Spleen (tissue), 11 donors: Measurements from ENCODE around the gene SRRM1. TPM values are rescaled to one million over a fixed set of nuclear protein-coding genes. Genes with fewer than 3 reads are reported as not detected.
A peak's percentile ranks its signal among the peaks of the same experiment; 100 is the strongest.

Experiments used
- DNase-seq: peaks from one replicate; pipeline ENCODE4 v3.0.0-alpha.2; 2020
- H3K27ac ChIP-seq, 8 donors: fragments of 200-600 bp; sonication (generic) in 7 of 8; 1 replicate in 4 of 8; 2 replicates in 4 of 8; pipeline versions ENCODE4 v1.5.0 to v1.8.0; 2016 to 2021; ENCODE audit warnings: inconsistent platforms in 4 of 8, mild to moderate bottlenecking in 4 of 8, moderate library complexity in 1 of 8
- H3K27me3 ChIP-seq, 7 donors: fragments of 200-600 bp; sonication (generic) in 6 of 7; replicated peaks in 1 of 7; 1 replicate in 4 of 7; 2 replicates in 3 of 7; pipeline versions ENCODE4 v1.5.0 to v1.8.0; 2016 to 2021; ENCODE audit warnings: inconsistent platforms in 3 of 7, mild to moderate bottlenecking in 1 of 7
- H3K36me3 ChIP-seq, 6 donors: fragments of 200-600 bp; sonication (generic) in 5 of 6; 1 replicate in 4 of 6; 2 replicates in 2 of 6; pipeline versions ENCODE4 v1.5.0 to v1.8.0; 2016 to 2021; ENCODE audit warnings: inconsistent platforms in 2 of 6
- H3K4me1 ChIP-seq, 6 donors: fragments of 200-600 bp; sonication (generic) in 5 of 6; 1 replicate in 3 of 6; 2 replicates in 3 of 6; pipeline versions ENCODE4 v1.5.0 to v1.8.0; 2016 to 2021; ENCODE audit warnings: inconsistent platforms in 3 of 6
- H3K4me3 ChIP-seq, 8 donors: fragments of 200-600 bp; sonication (generic) in 7 of 8; 1 replicate in 4 of 8; 2 replicates in 4 of 8; pipeline versions ENCODE4 v1.5.0 to v1.8.0; 2016 to 2021; ENCODE audit warnings: inconsistent platforms in 4 of 8, mild to moderate bottlenecking in 4 of 8, moderate library complexity in 2 of 8
- H3K9me3 ChIP-seq, 8 donors: fragments of 200-600 bp; sonication (generic) in 7 of 8; 1 replicate in 4 of 8; 2 replicates in 4 of 8; pipeline versions ENCODE4 v1.5.0 to v1.8.0; 2016 to 2021; ENCODE audit warnings: inconsistent platforms in 4 of 8
- POLR2A ChIP-seq, 3 donors: fragments of 450-650 bp; IDR thresholded peaks; one replicate each; pipeline ENCODE4 v1.5.1; 2017; ENCODE audit warnings: antibody characterized with exemption in 3 of 3, mild to moderate bottlenecking in 1 of 3
- POLR2AphosphoS5 ChIP-seq, 3 donors: sonication (generic); formaldehyde crosslinking; IDR thresholded peaks; one replicate each; pipeline ENCODE4 v1.5.1; 2017; ENCODE audit warnings: antibody characterized with exemption in 3 of 3
- WGBS, 5 donors: extraction: QIAGEN DNeasy Blood & Tissue Kit in 3 of 5; methylation state at CpG; one replicate each; pipeline versions ENCODE4 v1.1.5 to v1.1.7; 2013 to 2018; 5-methylcytosine and 5-hydroxymethylcytosine counted together
- intact Hi-C: fragments of 100-400 bp; cut with DNase I; formaldehyde crosslinking; loops from one replicate; pipeline ENCODE4 v1.15.0; 2023; ENCODE audit warnings: low total_unique reads
- polyA plus RNA-seq, 3 donors: library from polyadenylated mRNA; stranded (reverse); fragments of 200-250 nt; gene quantifications; one replicate each; pipeline ENCODE4 v1.2.1, GENCODE V29; 2013
- total RNA-seq, 7 donors: library from RNA; depleted of rRNA in 3 of 7; stranded (reverse); fragments of >200 nt in 3 of 7; fragmentation: NEBNext Ultra II Directional in 4 of 7; extraction: Animal tissue kit (Norgen Biotek cat#: 25700) in 4 of 7; gene quantifications; one replicate each; pipeline versions ENCODE4 v1.1.0 to v1.2.1, GENCODE V29; 2016 to 2021
- TF ChIP-seq, protein P1 (sequence below), 11 experiments: fragments of 200-600 bp in 7 of 11; fragments of 450-650 bp in 4 of 11; sonication (generic) in 4 of 11; IDR thresholded peaks in 8 of 11; conservative IDR thresholded peaks in 3 of 11; 1 replicate in 7 of 11; 2 replicates in 4 of 11; pipeline versions ENCODE4 v1.4.0 to v1.8.0; 2016 to 2021; ENCODE audit warnings: antibody characterized with exemption in 11 of 11, inconsistent platforms in 4 of 11, mild to moderate bottlenecking in 1 of 11
- donor health status: healthy with polysubstance abuse.
- donor health status: DM: no; HTN: no; CAD: no; lungs with moderate emphysema.
- donor health status: DM: no; HTN: no; CAD: no.
- donor health status: Bipolar disorder and iron deficiency.
- donor health status: healthy.
- donor health status: DM: no; HTN: no; CAD: no.
- donor health status: DM: yes; HTN: yes; CAD: no.

Gene SRRM1
- total and polyA plus RNA-seq, 10 donors, result 25.6 to 169 (median 134) TPM

DNA sequence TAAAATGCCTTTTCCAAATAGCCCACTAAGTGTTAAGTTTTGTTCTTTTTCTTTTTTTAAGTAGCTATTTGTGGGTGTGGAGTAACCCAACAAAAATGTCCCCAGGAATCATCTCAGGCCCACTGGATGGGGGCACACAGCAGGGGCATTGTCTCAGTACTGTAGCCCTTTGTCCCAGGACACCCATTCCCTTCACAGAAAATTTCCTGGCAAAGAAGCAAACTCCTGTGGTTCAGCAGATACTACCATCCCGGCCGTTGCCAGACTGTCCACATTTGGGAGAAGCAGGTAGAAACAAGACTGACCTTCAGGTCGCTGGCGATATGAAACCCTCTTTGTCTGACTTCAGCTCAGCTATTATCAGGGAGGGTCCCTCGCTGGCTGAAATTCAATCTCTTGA is 23.7 kb upstream of the SRRM1 start:
- Histone ChIP-seq H3K9me3 (no peaks in the 10 kb centered on the region), H3K27me3 (peaks cover 0 to 10% (median 0%) of the 10 kb centered on the region in 7 donors), H3K4me1 (no peaks in the 10 kb centered on the region), H3K36me3 (no peaks in the 10 kb centered on the region), H3K27ac (no peak overlapping the region), H3K4me3 (no peak overlapping the region)
- no peak for DNase-seq
- WGBS, 5 donors, result 81 to 91% (median 87%) methylated on average over 5 of the region's 5 CpGs
- no peak for TF ChIP-seq POLR2AphosphoS5 (IDR thresholded peaks at IDR 0.05)
- no peak for TF ChIP-seq POLR2A (IDR thresholded peaks at IDR 0.05)
- TF ChIP-seq, protein P1, sequence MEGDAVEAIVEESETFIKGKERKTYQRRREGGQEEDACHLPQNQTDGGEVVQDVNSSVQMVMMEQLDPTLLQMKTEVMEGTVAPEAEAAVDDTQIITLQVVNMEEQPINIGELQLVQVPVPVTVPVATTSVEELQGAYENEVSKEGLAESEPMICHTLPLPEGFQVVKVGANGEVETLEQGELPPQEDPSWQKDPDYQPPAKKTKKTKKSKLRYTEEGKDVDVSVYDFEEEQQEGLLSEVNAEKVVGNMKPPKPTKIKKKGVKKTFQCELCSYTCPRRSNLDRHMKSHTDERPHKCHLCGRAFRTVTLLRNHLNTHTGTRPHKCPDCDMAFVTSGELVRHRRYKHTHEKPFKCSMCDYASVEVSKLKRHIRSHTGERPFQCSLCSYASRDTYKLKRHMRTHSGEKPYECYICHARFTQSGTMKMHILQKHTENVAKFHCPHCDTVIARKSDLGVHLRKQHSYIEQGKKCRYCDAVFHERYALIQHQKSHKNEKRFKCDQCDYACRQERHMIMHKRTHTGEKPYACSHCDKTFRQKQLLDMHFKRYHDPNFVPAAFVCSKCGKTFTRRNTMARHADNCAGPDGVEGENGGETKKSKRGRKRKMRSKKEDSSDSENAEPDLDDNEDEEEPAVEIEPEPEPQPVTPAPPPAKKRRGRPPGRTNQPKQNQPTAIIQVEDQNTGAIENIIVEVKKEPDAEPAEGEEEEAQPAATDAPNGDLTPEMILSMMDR (IDR thresholded peaks at IDR 0.05 in 8 of 11, conservative IDR thresholded peaks at IDR 0.05 in 3 of 11), result no peak
- intact Hi-C loops, result no loop called here

DNA sequence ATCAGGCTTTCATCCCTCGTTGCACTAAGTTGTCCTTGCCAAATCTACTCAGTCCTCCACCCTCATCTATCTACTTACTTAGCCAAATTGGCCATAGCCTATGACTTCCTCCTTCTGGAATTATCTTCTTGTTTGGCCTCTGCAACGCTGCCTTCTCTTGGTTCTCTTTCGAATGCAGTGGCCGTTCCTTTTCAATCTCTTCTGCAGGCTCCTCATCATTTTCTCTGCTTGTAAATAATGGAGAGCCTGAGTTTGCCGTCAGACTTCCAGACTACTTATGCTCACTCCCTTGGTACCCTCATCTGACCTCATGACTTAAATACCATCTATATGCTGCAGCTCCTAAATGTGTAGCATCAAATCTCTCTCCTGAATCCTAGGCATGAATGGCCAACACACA is 22.4 kb upstream of the SRRM1 start:
- WGBS, 5 donors, result 73 to 89% (median 80%) methylated on average over 5 of the region's 5 CpGs
- intact Hi-C loops, result no loop called here
- TF ChIP-seq POLR2A (IDR thresholded peaks at IDR 0.05), result no peak
- TF ChIP-seq POLR2AphosphoS5 (IDR thresholded peaks at IDR 0.05), result no peak
- TF ChIP-seq, protein P1 (IDR thresholded peaks at IDR 0.05 in 8 of 11, conservative IDR thresholded peaks at IDR 0.05 in 3 of 11), result no peak
- Histone ChIP-seq H3K36me3 (no peaks in the 10 kb centered on the region), H3K27ac (no peak overlapping the region), H3K4me3 (no peak overlapping the region), H3K4me1 (no peaks in the 10 kb centered on the region), H3K27me3 (peaks cover 0 to 17% (median 0%) of the 10 kb centered on the region in 7 donors), H3K9me3 (no peaks in the 10 kb centered on the region)
- DNase-seq, result no peak

DNA sequence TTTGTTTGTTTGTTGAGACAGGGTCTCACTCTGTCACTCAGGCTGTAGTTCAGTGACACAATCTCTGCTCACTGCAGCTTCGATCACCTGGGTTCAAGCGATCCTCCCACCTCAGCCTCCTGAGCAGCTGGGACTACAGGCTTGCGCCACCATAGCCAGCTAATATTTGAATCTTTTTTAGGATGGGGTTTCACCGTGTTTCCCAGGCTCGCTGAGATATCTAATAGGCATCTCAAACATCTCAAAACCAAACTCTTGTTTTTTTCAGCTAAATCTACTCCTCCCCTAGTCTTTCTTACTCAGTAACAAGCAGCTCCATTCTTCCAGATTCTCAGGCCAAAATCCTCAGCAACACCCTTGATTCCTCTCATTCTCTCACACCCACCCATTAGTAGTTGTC is 22.0 kb upstream of the SRRM1 start:
- TF ChIP-seq, protein P1 (IDR thresholded peaks at IDR 0.05 in 8 of 11, conservative IDR thresholded peaks at IDR 0.05 in 3 of 11), result no peak
- TF ChIP-seq POLR2AphosphoS5 (IDR thresholded peaks at IDR 0.05) (no peak), POLR2A (IDR thresholded peaks at IDR 0.05) (no peak)
- no peaks in the 10 kb centered on the region for H3K36me3 ChIP-seq
- intact Hi-C loops, result no loop called here
- no peak for DNase-seq
- peaks cover 0 to 21% (median 0%) of the 10 kb centered on the region in 7 donors for H3K27me3 ChIP-seq
- WGBS, 5 donors, result 80 to 93% (median 91%) methylated on average over 5 of the region's 5 CpGs
- H3K9me3 ChIP-seq, result no peaks in the 10 kb centered on the region
- no peak overlapping the region for H3K4me3 ChIP-seq
- H3K27ac ChIP-seq, result peak overlapping the region in 1 of 8 donors; percentile 22
- no peaks in the 10 kb centered on the region for H3K4me1 ChIP-seq

DNA sequence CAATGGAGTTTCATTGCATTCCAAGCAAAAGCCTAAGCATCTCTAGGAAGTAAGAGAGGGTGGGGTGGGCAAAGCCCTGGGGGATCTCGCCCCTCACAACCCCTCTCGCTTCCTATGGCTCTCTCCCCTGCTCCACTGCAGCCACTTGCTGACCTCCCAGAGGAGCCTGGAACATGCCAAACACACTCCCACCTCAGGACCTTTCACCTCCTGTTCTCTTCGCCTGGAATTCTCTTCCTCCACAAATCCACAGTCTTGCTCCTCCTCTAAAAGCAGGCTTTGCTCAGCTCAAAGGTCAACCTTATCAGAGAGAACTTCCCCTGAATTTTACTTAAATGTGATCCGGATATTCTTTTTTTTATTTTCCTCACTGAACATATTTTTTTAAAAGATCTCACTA is 20.9 kb upstream of the SRRM1 start:
- Histone ChIP-seq H3K9me3 (no peaks in the 10 kb centered on the region), H3K4me3 (no peak overlapping the region), H3K4me1 (no peaks in the 10 kb centered on the region), H3K27me3 (peaks cover 0 to 21% (median 0%) of the 10 kb centered on the region in 7 donors), H3K36me3 (no peaks in the 10 kb centered on the region), H3K27ac (no peak overlapping the region)
- TF ChIP-seq POLR2A (IDR thresholded peaks at IDR 0.05), result no peak
- no peak for DNase-seq
- intact Hi-C loops, result no loop called here
- 42 to 70% (median 66%) methylated on average over 4 of the region's 4 CpGs for WGBS, 5 donors

GRCh38 chr1:24632832-24633175 is 10.3 kb upstream of the SRRM1 start:
- Histone ChIP-seq H3K27ac (no peak overlapping the region), H3K4me1 (peaks cover 0 to 8% (median 0%) of the 10 kb centered on the region in 6 donors), H3K9me3 (no peaks in the 10 kb centered on the region), H3K27me3 (peaks cover 0 to 18% (median 0%) of the 10 kb centered on the region in 7 donors), H3K4me3 (no peak overlapping the region), H3K36me3 (no peaks in the 10 kb centered on the region)
- intact Hi-C loops, result loop anchor here (10.0 kb wide), 1 partner anchor 428 kb away; no protein-coding TSS in a partner anchor
- no peak for TF ChIP-seq POLR2A (IDR thresholded peaks at IDR 0.05)
- no peak for TF ChIP-seq POLR2AphosphoS5 (IDR thresholded peaks at IDR 0.05)
- TF ChIP-seq, protein P1 (IDR thresholded peaks at IDR 0.05 in 8 of 11, conservative IDR thresholded peaks at IDR 0.05 in 3 of 11), result no peak
- WGBS, 5 donors, result 91 to 100% (median 97%) methylated on average over 1 of the region's 1 CpG
- no peak for DNase-seq
